GM19351 (cell line): ENCODE results near the gene WDR45.

Experiments
- ATAC-seq: cut with Tn5 transposase; IDR thresholded peaks from one replicate; pipeline ENCODE4 v1.9.1; 2021; ENCODE audit warnings: mild to moderate bottlenecking, moderate library complexity; ENCODE audit not compliant: unreplicated experiment

The WDR45 gene

DNA sequence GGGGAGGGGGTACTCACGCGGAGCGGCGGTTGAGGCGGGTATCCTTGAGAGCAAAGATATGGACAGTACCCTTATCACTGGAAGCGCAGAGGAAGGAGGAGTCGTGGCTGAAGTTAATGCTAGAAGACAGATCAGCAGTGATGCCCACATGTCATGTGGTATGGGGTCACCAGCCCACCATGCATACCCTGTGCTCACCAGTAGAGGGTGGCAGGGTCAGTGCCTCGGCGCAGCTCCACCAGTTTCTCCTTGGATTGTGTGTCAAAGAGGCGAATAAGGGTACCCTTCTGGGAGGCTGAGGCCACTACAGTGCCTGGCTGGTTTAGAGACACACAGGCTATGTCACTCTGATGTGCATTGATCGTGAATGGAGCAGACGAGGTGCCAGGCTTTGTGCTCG, 4.3 kb downstream of the WDR45 start:
- ATAC-seq = no peak

DNA sequence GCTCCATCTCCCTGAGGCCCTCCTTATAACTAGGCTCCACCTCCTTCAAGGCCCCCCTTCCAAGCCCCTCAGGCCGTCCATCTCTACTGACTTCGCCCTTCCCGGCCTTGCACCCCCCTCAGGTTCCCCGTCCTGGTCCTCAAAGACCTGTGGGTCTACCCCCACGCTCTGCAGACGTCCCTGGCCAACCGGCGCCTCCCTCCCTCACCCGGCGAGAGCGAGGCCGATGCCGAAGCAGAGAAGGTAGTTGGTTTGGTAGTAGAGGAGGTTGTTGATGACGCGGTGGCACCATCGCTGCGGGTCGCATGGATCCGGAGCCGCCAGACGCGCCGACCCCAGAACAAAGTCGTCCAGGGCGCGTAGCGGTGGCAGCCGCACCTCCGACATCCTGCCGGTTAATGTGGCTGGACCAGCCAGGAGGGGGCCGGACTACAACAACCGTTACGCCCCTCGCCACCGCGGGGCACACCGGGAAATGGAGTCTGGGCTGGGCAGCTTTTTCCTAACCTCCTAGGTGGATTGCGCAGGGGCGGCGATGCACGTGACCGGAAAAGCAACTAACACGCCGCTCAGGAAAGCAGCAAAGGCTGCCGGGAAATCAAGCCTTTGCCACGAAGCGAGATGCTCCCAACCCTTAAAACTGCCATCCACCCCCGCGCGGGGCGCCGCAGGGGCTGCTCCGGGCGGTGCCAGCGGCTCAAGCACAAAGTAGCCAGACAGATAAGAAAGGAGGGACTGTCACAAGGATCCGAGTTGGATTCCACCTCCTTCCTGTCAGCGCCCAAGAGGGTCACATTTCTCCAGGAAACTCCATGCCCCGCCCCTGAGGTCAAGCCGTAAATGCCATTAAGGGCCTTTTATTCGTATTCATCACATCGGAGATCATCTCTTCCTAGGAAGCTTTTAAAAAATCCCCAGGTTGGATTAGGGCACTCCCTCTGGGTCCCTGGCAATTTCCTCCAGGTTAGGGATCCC, 5.8 kb downstream of the WDR45 start, which contains the start of gene PRAF2:
TSS of gene PRAF2 (minus strand) at position 402 of the 975 bp plus-strand sequence. CDS start at position 387, 15 bp downstream.
- peak; percentile 94 for ATAC-seq

DNA sequence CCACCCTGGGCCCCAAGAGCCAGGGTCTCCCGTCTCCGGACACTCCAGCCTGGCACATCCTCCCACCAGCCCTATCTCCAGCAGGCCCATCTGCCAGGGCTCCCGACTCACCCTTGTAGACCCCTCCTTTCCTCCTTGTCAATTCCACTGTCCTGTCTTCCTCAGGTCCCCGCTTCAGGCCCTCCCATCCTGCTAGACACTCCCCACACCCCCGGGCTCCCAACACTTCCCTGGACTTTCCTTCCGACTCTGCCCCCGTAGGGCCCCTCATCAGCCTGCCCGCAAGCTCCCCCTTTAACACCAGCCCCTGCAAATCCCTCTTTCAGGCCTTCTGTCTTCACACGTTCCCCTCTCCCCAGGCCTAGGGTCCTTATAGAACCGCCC, 7.0 kb downstream of the WDR45 start:
- ATAC-seq = no peak

DNA sequence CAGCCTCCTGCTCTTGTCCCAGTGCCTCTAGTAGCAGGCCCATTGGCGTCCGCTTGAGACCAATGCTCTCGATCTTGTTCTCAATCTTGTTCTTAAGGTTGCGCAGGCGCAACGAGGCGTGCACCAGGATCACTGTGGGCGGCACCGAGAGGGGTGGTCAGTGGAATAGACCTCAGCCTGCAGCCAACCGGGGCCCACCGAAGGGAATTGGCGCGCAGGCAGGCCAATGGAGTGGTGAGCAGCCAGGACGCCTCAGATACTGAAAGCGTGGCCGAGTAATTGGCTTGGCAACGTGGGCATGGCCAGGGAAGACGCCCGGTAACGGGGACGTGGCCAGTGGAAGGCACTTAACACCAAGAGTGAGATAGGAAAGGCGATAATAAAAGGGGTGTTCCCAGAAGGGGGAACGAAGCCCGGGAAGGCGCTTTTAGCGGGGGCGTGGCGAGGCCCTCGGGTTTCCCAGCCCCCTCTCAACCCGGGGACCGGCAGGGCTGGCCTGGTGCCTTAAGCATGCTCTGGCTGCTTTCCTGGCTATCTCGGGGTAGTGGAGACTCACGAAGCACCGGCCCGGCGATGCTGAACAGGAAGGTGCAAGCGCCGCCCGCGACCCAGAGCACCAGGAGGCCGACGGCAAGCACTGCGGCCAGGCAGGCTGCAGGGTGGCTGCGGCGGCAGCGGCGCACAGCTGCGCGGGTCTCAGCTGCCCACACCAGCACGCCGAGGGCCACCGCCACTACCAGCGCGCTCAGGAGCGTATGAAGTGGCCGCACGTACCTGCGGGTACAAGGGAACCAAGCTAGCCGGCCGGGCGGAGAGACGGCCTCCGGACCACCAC, 7.6 kb downstream of the WDR45 start:
- ATAC-seq = no peak

DNA sequence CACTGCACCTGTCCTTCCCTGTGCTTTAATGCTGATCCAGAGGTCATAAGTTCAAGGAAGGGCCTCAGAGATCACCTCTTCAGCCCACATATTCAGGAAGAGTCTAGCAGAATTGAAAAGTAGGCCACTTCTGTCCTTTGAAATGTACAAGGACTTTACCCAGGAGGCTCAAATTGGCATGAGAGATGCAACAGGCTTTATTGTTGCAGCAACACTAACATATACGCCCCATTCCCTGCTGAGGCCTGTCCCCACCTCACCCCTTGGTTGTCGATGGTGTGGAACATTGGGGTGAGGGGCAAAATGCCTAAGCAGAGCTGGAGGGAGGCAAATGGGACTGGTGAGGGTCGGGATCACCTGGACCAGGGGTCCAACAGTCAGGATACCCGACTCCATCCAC, 8.7 kb downstream of the WDR45 start:
- no peak for ATAC-seq

DNA sequence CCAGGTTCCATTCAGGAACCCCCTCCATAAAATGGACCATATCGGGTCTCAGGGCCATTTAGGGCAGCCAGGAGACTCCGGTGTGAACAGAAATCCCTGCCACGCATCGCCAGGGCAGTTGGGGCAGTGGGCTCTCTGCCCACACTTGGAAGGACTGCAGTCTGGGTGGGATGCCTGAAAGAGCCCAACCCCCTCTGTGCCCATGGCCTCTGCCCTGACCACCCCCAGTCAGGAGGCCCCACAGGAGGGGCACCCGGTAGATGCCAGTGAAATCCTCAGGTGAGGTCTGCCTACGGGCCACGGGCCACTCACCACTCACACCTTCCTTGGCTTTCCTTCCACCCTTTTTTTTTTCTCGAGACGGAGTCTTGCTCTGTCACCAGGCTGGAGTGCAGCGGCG, 10.6 kb downstream of the WDR45 start:
- no peak for ATAC-seq

DNA sequence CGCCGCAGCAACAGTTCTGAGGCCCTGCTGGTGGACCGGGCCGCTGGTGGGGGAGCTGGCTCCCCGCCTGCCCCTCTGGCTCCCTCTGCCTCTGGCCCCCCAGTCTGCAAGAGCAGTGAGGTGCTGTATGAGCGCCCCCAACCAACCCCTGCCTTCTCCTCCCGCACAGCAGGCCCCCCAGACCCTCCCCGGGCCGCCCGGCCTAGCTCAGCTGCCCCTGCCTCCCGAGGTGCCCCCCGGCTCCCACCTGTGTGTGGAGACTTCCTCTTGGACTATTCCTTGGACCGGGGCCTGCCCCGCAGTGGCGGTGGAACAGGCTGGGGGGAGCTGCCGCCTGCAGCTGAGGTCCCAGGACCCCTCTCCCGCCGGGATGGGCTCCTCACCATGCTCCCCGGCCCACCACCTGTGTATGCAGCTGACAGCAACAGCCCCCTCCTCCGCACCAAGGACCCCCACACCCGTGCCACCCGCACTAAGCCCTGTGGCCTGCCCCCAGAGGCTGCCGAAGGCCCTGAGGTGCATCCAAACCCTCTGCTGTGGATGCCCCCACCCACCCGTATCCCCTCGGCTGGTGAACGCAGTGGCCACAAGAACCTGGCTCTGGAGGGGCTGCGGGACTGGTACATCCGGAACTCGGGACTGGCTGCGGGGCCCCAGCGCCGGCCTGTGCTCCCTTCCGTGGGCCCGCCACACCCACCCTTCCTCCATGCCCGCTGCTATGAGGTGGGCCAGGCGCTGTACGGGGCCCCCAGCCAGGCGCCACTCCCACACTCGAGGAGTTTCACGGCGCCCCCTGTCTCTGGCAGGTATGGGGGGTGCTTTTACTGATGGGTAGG, 12.2 kb downstream of the WDR45 start:
- ATAC-seq = no peak

DNA sequence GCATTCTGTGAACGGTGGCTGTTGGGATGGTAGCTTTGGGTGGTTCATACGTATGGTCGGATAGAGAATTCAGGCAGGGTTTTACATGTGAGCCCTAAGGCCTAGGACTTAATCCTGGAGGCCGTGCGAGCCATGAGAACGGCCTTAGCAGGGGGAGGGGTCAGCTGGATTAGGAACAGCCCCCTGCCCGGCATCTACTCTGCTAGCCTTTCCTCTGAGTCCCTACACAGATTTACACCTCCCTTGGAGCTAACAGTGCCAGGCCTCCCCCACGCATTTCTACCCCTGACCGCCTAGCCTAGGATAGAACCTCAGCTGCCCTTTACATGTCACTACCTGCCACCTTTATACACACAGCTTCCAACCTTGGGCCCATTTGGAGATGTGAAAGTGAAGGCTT, 13.0 kb downstream of the WDR45 start:
- no peak for ATAC-seq

DNA sequence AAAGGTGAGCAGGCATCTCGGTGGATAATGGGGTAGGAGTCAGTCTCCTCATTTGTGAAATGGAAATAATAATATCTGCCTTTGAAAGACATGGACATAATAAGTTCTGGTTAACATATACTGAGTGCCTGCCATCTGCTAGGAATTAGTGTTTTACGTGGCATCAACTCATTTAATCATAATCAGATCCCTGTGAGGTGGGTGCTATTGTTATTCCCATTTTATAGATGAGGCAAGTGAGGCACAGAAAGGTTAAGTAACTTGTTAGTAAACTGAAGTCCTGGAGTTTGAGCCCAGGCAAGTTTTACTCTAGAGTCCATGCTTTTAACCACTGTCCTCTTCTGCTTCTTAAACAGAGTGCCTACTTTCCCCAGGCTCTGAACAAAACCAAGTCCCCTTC, 13.4 kb downstream of the WDR45 start:
- ATAC-seq = no peak

DNA sequence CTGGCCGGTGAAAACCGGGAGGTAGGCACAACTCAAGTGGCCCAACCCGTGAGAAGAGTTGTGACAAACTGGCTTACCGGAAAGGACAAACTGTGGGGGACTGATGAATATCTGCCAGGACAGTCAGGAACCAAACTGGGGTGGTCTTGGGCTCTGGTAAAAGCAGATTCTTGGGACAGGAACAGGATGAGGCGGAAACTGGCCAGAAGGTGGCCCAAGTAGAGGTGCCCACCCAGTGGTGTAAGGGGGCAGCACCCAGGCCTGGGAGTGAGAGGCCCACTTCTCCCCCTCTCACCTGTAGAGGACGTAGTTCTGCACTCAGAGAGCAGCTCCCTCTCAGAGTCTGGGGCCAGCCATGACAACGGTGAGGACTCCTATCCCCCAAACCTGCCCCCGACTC, 15.0 kb downstream of the WDR45 start:
- no peak for ATAC-seq

DNA sequence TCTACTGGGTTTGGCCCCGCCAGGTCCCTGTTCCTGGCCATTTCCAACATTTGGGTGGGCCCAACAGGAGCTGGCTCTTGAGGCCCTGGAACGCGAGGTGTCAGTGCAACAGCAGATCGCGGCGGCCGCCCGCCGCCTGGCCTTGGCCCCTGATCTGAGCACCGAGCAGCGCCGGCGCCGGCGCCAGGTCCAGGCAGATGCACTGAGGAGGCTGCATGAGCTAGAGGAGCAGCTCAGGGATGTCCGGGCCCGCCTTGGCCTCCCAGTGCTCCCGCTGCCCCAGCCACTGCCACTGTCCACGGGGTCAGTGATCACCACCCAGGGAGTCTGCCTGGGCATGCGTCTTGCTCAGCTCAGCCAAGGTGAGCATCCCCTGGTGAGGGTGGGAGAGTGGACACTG, 15.4 kb downstream of the WDR45 start:
- ATAC-seq = no peak

DNA sequence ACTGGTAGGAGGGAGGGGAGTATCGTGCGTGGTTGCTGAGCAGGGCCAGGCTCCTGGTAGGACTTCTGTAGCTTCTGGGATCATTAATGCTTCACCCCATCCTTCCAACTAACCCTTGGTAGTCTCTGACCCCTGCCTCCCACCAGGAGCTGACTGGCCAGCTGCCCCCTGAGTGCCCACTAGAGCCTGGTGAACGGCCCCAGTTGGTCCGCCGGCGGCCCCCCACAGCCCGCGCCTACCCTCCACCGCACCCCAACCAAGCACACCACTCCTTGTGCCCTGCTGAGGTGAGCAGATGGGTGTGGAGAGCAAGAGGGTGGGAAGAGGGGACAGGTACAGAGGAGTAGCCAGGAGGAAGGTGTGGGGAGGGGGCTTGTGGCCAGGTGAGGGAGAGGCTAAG, 16.0 kb downstream of the WDR45 start:
- ATAC-seq = no peak

DNA sequence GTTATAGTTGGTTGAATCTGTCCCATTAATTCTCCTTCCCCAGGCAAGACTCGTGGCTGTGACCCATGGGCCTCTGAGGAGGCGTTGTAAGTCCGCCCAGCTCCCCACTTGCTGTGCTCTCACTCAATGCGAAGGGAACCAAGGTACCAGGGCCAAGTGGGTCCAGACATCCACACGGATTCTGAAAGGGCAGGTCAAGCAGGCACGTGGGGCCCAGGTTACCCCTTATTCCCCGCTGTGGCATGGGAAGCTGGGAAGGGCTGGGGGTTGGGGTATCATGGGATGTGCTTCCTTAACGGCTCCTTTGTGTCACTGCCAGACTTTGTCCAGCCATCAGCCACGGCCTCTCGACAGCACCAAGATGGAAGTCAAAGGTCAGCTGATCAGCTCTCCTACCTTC, 17.8 kb downstream of the WDR45 start:
- no peak for ATAC-seq

DNA sequence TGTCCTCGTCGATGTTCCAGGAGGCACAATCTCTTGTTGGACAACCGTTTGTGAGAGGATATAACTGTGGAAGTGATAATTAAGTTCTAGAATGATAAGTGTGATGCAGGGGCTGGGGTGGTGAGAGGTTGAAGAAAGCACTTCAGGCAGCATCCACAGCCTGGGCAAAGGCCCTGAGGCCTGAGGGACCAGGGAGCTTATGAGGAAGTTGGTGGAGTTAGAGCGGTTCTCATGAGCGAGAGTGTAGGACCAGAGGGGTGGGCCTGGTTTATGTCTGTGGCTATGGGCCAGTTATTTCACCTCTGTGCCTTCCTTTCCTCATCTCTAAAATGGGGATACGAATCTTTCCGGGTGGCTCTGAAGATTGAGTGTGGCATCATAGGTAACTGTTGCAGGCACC, 18.2 kb downstream of the WDR45 start:
- ATAC-seq = no peak

DNA sequence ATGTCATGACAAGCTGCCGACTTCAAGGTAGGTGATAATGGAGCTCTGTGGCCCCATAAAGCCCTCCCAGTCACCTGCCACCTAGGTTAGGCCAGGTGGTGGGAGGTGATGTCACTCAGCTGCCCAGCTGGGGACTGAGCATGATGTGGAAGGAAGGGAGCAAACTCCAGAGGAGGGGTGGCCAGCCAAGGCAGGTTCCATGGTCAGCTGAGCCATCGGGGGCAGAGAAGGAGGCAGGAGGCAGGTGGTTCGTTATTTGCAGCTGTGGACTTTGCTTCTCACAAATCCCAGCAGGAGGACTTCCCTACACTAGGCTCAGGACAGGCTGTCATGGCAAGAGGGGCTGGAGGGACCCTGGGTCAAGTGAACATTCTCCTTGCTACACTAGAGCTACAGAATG, 18.8 kb downstream of the WDR45 start:
- no peak for ATAC-seq

DNA sequence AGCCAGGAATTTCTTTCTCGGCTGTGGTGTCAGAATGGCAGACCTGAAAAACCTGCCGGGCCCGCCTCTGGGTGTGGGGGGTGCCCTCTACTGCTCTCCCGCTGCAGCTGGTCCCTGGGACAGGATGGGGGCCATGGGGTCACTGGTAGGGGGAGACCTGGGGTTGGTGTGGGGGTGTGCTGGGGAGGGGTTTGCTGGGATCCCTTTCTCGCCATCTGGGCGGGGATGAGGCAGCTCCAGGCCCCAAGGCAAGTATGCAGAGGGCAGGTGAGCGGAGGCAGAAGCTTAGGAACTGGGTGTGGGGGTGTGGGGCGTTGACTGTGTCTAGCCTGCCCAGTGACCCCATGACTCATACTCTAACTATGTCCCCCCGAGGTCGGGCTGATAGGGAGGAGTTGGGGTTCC, 20.0 kb downstream of the WDR45 start:
- no peak for ATAC-seq

DNA sequence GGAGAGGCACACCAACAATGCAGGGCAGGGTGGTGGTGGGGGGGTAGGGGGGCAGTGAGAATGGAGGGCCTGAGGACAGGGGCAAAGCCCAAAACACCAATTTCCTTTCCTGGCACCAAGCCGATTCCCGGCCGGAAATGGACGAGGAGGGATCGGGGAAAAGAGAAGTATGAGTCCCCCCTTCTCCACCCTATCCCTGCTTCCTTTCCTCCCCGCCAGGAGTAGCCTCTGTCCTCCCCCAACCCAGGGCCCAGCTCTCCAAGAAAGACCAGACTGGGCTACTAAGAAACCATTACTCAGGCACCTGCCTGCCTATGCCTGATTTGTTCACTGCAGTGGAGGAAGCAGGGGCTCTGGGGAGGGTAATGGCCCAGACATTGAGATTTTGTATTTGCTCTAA, 20.5 kb downstream of the WDR45 start:
- ATAC-seq = no peak

DNA sequence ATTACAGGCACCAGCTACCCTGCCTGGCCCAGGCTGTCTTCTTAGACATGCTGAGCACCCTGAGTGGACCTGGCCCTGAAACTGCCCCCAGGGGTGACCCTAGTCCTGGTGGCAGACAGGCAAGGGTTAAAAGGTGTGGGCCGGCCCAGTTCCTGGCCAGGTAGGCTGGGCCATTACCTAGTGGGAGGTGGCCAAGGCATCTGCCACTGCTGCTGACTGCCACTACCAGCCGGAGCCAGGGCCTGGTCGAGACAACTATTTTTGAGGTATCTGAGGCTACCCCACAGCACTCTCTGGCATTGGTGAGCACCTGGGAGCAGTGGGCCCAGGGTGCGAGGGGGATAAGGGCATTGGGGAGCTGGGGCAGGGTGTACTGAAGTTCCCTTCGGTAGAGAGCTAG, 20.9 kb downstream of the WDR45 start, which contains the start of gene CCDC120:
TSS of gene CCDC120 (plus strand) at position 206 of the 400 bp plus-strand sequence. CDS start 3,043 bp downstream, outside the sequence.
- ATAC-seq = no peak

DNA sequence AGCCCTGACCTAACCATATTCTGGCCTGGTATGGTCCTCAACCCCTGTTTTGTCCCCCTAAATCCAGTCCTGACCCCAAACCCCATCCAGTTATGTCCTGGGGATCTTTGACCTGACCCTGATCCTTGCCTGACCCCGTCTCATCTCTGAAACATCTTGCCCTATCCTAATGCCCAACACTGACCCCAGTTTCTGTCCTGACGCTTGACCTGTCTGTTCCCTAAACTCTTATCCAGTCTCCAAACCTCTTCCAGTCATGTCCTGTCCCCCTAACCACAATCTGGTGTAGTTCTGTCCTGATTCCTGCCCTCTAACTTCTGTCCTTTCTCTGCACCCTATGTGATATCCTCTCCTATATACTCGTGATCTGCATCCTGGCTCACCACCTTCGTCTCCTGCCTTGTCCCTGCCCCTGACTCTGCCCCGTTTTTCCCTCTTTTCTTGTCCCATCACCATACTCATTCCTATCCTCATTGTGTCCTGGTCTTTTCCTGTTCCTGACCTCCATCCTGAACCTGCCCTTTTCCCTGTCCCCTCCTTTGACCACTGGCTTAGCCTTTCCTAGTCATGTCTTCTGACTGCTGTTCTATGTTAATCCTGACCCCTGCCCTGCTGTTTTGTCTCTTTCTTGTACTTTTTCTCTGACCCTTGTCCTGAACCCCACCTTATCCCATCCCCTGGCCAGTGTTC, 25.5 kb downstream of the WDR45 start:
- ATAC-seq = no peak
